OCI-LY7 (cell line): ENCODE results near the gene TTC9C.

Source experiments
- EZH2phosphoT487 ChIP-seq: fragments of 200-600 bp; sonication (generic); IDR thresholded peaks from 2 replicates; pipeline ENCODE4 v1.6.1; 2018; ENCODE audit warnings: low read depth, borderline replicate concordance, mild to moderate bottlenecking, mixed run types, antibody characterized with exemption, low read length, moderate library complexity, mixed read lengths
- TF ChIP-seq, protein P1 (sequence below): fragments of 200-600 bp; sonication (generic); conservative IDR thresholded peaks from 2 replicates; pipeline ENCODE4 v1.5.1; 2014; ENCODE audit warnings: mild to moderate bottlenecking, antibody characterized with exemption, low read length, moderate library complexity, mixed read lengths

- TF ChIP-seq, protein P1, sequence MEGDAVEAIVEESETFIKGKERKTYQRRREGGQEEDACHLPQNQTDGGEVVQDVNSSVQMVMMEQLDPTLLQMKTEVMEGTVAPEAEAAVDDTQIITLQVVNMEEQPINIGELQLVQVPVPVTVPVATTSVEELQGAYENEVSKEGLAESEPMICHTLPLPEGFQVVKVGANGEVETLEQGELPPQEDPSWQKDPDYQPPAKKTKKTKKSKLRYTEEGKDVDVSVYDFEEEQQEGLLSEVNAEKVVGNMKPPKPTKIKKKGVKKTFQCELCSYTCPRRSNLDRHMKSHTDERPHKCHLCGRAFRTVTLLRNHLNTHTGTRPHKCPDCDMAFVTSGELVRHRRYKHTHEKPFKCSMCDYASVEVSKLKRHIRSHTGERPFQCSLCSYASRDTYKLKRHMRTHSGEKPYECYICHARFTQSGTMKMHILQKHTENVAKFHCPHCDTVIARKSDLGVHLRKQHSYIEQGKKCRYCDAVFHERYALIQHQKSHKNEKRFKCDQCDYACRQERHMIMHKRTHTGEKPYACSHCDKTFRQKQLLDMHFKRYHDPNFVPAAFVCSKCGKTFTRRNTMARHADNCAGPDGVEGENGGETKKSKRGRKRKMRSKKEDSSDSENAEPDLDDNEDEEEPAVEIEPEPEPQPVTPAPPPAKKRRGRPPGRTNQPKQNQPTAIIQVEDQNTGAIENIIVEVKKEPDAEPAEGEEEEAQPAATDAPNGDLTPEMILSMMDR: no peak
- TF ChIP-seq EZH2phosphoT487: no peak
Measured at GRCh38 chr11:62689421-62690183, 38.7 kb upstream of the TTC9C start, which contains the start of gene LRRN4CL.
